Measurements from ENCODE around the gene VAMP7. TPM values are rescaled to one million over a fixed set of nuclear protein-coding genes. Genes with fewer than 3 reads are reported as not detected.
"Not testable (repeated sequence)": the region's sequence is repeated elsewhere in the genome, so short reads cannot be mapped to it uniquely, and the experiment has no call there.

Gene VAMP7
- total and polyA plus RNA-seq, 5 donors from 2014 or later, result 24.8 to 71.1 (median 60.2) TPM

- H3K4me3 Mint-ChIP-seq, result no peak overlapping the region
- H3K27me3 Mint-ChIP-seq, result no peaks in the 10 kb centered on the region
- ATAC-seq (ENCODE audit: low read depth in 2 of 2), result no peak
- Histone ChIP-seq H3K27me3 (ENCODE audit: control insufficient read depth, insufficient read depth, low read length) (no peaks in the 10 kb centered on the region), H3K27ac (ENCODE audit: insufficient read depth, low read length, poor library complexity, severe bottlenecking) (no peak overlapping the region), H3K4me3 (ENCODE audit: low read depth, low read length) (no peak overlapping the region), H3K9me3 (ENCODE audit: control insufficient read depth in 2 of 2, low read length in 2 of 2) (peaks cover 0 to under 1% of the 10 kb centered on the region in 2 experiments), H3K4me1 (ENCODE audit: control insufficient read depth, insufficient read depth, low read length, poor library complexity, severe bottlenecking) (no peaks in the 10 kb centered on the region), H3K36me3 (ENCODE audit: control insufficient read depth, insufficient read depth, low read length) (peaks cover 33% of the 10 kb centered on the region)
- peak overlapping the region in 1 of 3 donors; percentile 3 for H3K27ac Mint-ChIP-seq
- no peak for DNase-seq
- H3K36me3 Mint-ChIP-seq, result peaks cover 63% of the 10 kb centered on the region
- peaks cover 0 to 4% (median under 1%) of the 10 kb centered on the region in 7 donors for H3K9me3 Mint-ChIP-seq
- peaks cover 0 to 7% (median 4%) of the 10 kb centered on the region in 4 donors for H3K4me1 Mint-ChIP-seq
Observed at GRCh38 chrX:155923200-155923599, 42.1 kb downstream of the VAMP7 start.

- H3K27me3 ChIP-seq (ENCODE audit: control insufficient read depth, insufficient read depth, low read length); H3K27ac ChIP-seq (ENCODE audit: insufficient read depth, low read length, poor library complexity, severe bottlenecking); H3K27ac Mint-ChIP-seq; H3K4me1 Mint-ChIP-seq; ATAC-seq (ENCODE audit: low read depth in 2 of 2); DNase-seq; H3K4me3 ChIP-seq (ENCODE audit: low read depth, low read length); H3K4me1 ChIP-seq (ENCODE audit: control insufficient read depth, insufficient read depth, low read length, poor library complexity, severe bottlenecking); H3K27me3 Mint-ChIP-seq; H3K4me3 Mint-ChIP-seq: not testable (repeated sequence)
- H3K9me3 ChIP-seq (ENCODE audit: control insufficient read depth in 2 of 2, low read length in 2 of 2), result peaks cover 15 to 19% of the 10 kb centered on the region in 2 experiments
- H3K36me3 Mint-ChIP-seq, result peaks cover 43% of the 10 kb centered on the region
- H3K9me3 Mint-ChIP-seq, result peaks cover 4 to 26% (median 12%) of the 10 kb centered on the region in 7 donors
- H3K36me3 ChIP-seq (ENCODE audit: control insufficient read depth, insufficient read depth, low read length), result peaks cover 26% of the 10 kb centered on the region
Observed at GRCh38 chrX:155930852-155931618, 49.9 kb downstream of the VAMP7 start.

- ATAC-seq (ENCODE audit: low read depth in 2 of 2), result no peak
- Mint-ChIP-seq H3K4me3 (no peak overlapping the region), H3K27ac (no peak overlapping the region), H3K4me1 (peaks cover 0 to 2% (median 0%) of the 10 kb centered on the region in 4 donors), H3K27me3 (no peaks in the 10 kb centered on the region), H3K36me3 (peaks cover 16% of the 10 kb centered on the region), H3K9me3 (peaks cover 0 to 6% (median 1%) of the 10 kb centered on the region in 7 donors)
- H3K4me1 ChIP-seq (ENCODE audit: control insufficient read depth, insufficient read depth, low read length, poor library complexity, severe bottlenecking), result no peaks in the 10 kb centered on the region
- H3K27me3 ChIP-seq (ENCODE audit: control insufficient read depth, insufficient read depth, low read length), result no peaks in the 10 kb centered on the region
- no peak overlapping the region for H3K27ac ChIP-seq (ENCODE audit: insufficient read depth, low read length, poor library complexity, severe bottlenecking)
- no peak for DNase-seq
- no peak overlapping the region for H3K4me3 ChIP-seq (ENCODE audit: low read depth, low read length)
- H3K36me3 ChIP-seq (ENCODE audit: control insufficient read depth, insufficient read depth, low read length), result peaks cover 10% of the 10 kb centered on the region
- no peaks in the 10 kb centered on the region for H3K9me3 ChIP-seq (ENCODE audit: control insufficient read depth in 2 of 2, low read length in 2 of 2)
Observed at GRCh38 chrX:155938132-155938531, 57.0 kb downstream of the VAMP7 start.

GRCh38 chrX:155949098-155949497 is 68.0 kb downstream of the VAMP7 start:
- no peak for ATAC-seq (ENCODE audit: low read depth in 2 of 2)
- H3K9me3 ChIP-seq (ENCODE audit: control insufficient read depth in 2 of 2, low read length in 2 of 2), result no peaks in the 10 kb centered on the region
- no peaks in the 10 kb centered on the region for H3K27me3 ChIP-seq (ENCODE audit: control insufficient read depth, insufficient read depth, low read length)
- peaks cover 7% of the 10 kb centered on the region for H3K36me3 ChIP-seq (ENCODE audit: control insufficient read depth, insufficient read depth, low read length)
- no peak overlapping the region for H3K4me3 ChIP-seq (ENCODE audit: low read depth, low read length)
- Mint-ChIP-seq H3K27me3 (no peaks in the 10 kb centered on the region), H3K9me3 (peaks cover 0 to 4% (median 0%) of the 10 kb centered on the region in 7 donors), H3K36me3 (peaks cover 7% of the 10 kb centered on the region), H3K4me3 (no peak overlapping the region), H3K27ac (no peak overlapping the region), H3K4me1 (no peaks in the 10 kb centered on the region)
- no peak for DNase-seq
- no peaks in the 10 kb centered on the region for H3K4me1 ChIP-seq (ENCODE audit: control insufficient read depth, insufficient read depth, low read length, poor library complexity, severe bottlenecking)
- H3K27ac ChIP-seq (ENCODE audit: insufficient read depth, low read length, poor library complexity, severe bottlenecking), result no peak overlapping the region

GRCh38 chrX:155951237-155951789 is 70.2 kb downstream of the VAMP7 start:
- Mint-ChIP-seq H3K4me1 (no peaks in the 10 kb centered on the region), H3K36me3 (peaks cover 6% of the 10 kb centered on the region), H3K9me3 (peaks cover 0 to 6% (median 0%) of the 10 kb centered on the region in 7 donors), H3K27me3 (no peaks in the 10 kb centered on the region), H3K27ac (no peak overlapping the region), H3K4me3 (no peak overlapping the region)
- Histone ChIP-seq H3K27ac (ENCODE audit: insufficient read depth, low read length, poor library complexity, severe bottlenecking) (no peak overlapping the region), H3K36me3 (ENCODE audit: control insufficient read depth, insufficient read depth, low read length) (no peaks in the 10 kb centered on the region), H3K9me3 (ENCODE audit: control insufficient read depth in 2 of 2, low read length in 2 of 2) (no peaks in the 10 kb centered on the region), H3K4me3 (ENCODE audit: low read depth, low read length) (no peak overlapping the region), H3K4me1 (ENCODE audit: control insufficient read depth, insufficient read depth, low read length, poor library complexity, severe bottlenecking) (no peaks in the 10 kb centered on the region), H3K27me3 (ENCODE audit: control insufficient read depth, insufficient read depth, low read length) (no peaks in the 10 kb centered on the region)
- ATAC-seq (ENCODE audit: low read depth in 2 of 2), result no peak
- DNase-seq, result no peak

- H3K4me3 Mint-ChIP-seq, result no peak overlapping the region
- Histone ChIP-seq H3K4me3 (ENCODE audit: low read depth, low read length) (no peak overlapping the region), H3K36me3 (ENCODE audit: control insufficient read depth, insufficient read depth, low read length) (no peaks in the 10 kb centered on the region), H3K9me3 (ENCODE audit: control insufficient read depth in 2 of 2, low read length in 2 of 2) (no peaks in the 10 kb centered on the region), H3K27ac (ENCODE audit: insufficient read depth, low read length, poor library complexity, severe bottlenecking) (no peak overlapping the region), H3K4me1 (ENCODE audit: control insufficient read depth, insufficient read depth, low read length, poor library complexity, severe bottlenecking) (no peaks in the 10 kb centered on the region), H3K27me3 (ENCODE audit: control insufficient read depth, insufficient read depth, low read length) (no peaks in the 10 kb centered on the region)
- ATAC-seq (ENCODE audit: low read depth in 2 of 2) (no peak), DNase-seq (no peak)
- H3K9me3 Mint-ChIP-seq, result peaks cover 0 to 6% (median 0%) of the 10 kb centered on the region in 7 donors
- no peak overlapping the region for H3K27ac Mint-ChIP-seq
- peaks cover 6% of the 10 kb centered on the region for H3K36me3 Mint-ChIP-seq
- no peaks in the 10 kb centered on the region for H3K27me3 Mint-ChIP-seq
- H3K4me1 Mint-ChIP-seq, result no peaks in the 10 kb centered on the region
Observed at GRCh38 chrX:155953055-155953454, 71.9 kb downstream of the VAMP7 start.

- Mint-ChIP-seq H3K27ac (no peak overlapping the region), H3K36me3 (peaks cover 6% of the 10 kb centered on the region), H3K4me3 (no peak overlapping the region), H3K27me3 (no peaks in the 10 kb centered on the region), H3K4me1 (no peaks in the 10 kb centered on the region), H3K9me3 (peaks cover 0 to 6% (median 0%) of the 10 kb centered on the region in 7 donors)
- Histone ChIP-seq H3K27ac (ENCODE audit: insufficient read depth, low read length, poor library complexity, severe bottlenecking) (no peak overlapping the region), H3K9me3 (ENCODE audit: control insufficient read depth in 2 of 2, low read length in 2 of 2) (no peaks in the 10 kb centered on the region), H3K36me3 (ENCODE audit: control insufficient read depth, insufficient read depth, low read length) (no peaks in the 10 kb centered on the region), H3K27me3 (ENCODE audit: control insufficient read depth, insufficient read depth, low read length) (no peaks in the 10 kb centered on the region), H3K4me3 (ENCODE audit: low read depth, low read length) (no peak overlapping the region), H3K4me1 (ENCODE audit: control insufficient read depth, insufficient read depth, low read length, poor library complexity, severe bottlenecking) (no peaks in the 10 kb centered on the region)
- DNase-seq, result no peak
- ATAC-seq (ENCODE audit: low read depth in 2 of 2), result no peak
Observed at GRCh38 chrX:155954793-155955192, 73.6 kb downstream of the VAMP7 start.

GRCh38 chrX:155956099-155956498 is 75.0 kb downstream of the VAMP7 start:
- Mint-ChIP-seq H3K4me3 (no peak overlapping the region), H3K36me3 (peaks cover 6% of the 10 kb centered on the region), H3K9me3 (peaks cover 0 to 6% (median 0%) of the 10 kb centered on the region in 7 donors), H3K4me1 (no peaks in the 10 kb centered on the region), H3K27ac (no peak overlapping the region), H3K27me3 (no peaks in the 10 kb centered on the region)
- no peak for ATAC-seq (ENCODE audit: low read depth in 2 of 2)
- DNase-seq, result no peak
- no peaks in the 10 kb centered on the region for H3K27me3 ChIP-seq (ENCODE audit: control insufficient read depth, insufficient read depth, low read length)
- H3K4me1 ChIP-seq (ENCODE audit: control insufficient read depth, insufficient read depth, low read length, poor library complexity, severe bottlenecking), result no peaks in the 10 kb centered on the region
- no peaks in the 10 kb centered on the region for H3K9me3 ChIP-seq (ENCODE audit: control insufficient read depth in 2 of 2, low read length in 2 of 2)
- H3K27ac ChIP-seq (ENCODE audit: insufficient read depth, low read length, poor library complexity, severe bottlenecking), result no peak overlapping the region
- no peak overlapping the region for H3K4me3 ChIP-seq (ENCODE audit: low read depth, low read length)
- H3K36me3 ChIP-seq (ENCODE audit: control insufficient read depth, insufficient read depth, low read length), result no peaks in the 10 kb centered on the region

Measured in CD4-positive, CD25-positive, alpha-beta regulatory T cell (primary cell).